GM18870 (cell line): ENCODE results near the gene OR4M1.
"Not testable (repeated sequence)": the region's sequence is repeated elsewhere in the genome, so short reads cannot be mapped to it uniquely, and the experiment has no call there.

Experiments
- ATAC-seq: cut with Tn5 transposase; IDR thresholded peaks from one replicate; pipeline ENCODE4 v1.9.1; 2021; ENCODE audit warnings: moderate library complexity; ENCODE audit not compliant: unreplicated experiment

OR4M1 gene

GRCh38 chr14:19821016-19821415 lies 47.7 kb downstream of the OR4M1 start:
- ATAC-seq, result not testable (repeated sequence)

- ATAC-seq, result no peak
These were observed 49.9 kb downstream of the OR4M1 start for GRCh38 chr14:19823178-19823577.

GRCh38 chr14:19823765-19824164 lies 50.5 kb downstream of the OR4M1 start:
- no peak for ATAC-seq

- ATAC-seq, result not testable (repeated sequence)
These were observed 54.4 kb downstream of the OR4M1 start for GRCh38 chr14:19827626-19828244.

GRCh38 chr14:19828314-19828713 lies 55.0 kb downstream of the OR4M1 start:
- ATAC-seq, result no peak
